ENCODE measurements around the gene AMBRA1.

GRCh38 chr11:46594374-46594700 is 514 bp upstream of the AMBRA1 start:
- TF ChIP-seq CTCF (IDR thresholded peaks at IDR 0.05) (no peak), POLR2AphosphoS5 (IDR thresholded peaks at IDR 0.05) (no peak), POLR2A (IDR thresholded peaks at IDR 0.05) (no peak), EP300 (IDR thresholded peaks at IDR 0.05) (no peak)
